ENCODE results near the gene NCK1. TPM values are rescaled to one million over a fixed set of nuclear protein-coding genes. Genes with fewer than 3 reads are reported as not detected.

NCK1 gene
- total and polyA plus RNA-seq, 2 donors (not counting 1 experiment from before 2014, with no cell fraction given): 59.5 to 62.7 TPM

DNA sequence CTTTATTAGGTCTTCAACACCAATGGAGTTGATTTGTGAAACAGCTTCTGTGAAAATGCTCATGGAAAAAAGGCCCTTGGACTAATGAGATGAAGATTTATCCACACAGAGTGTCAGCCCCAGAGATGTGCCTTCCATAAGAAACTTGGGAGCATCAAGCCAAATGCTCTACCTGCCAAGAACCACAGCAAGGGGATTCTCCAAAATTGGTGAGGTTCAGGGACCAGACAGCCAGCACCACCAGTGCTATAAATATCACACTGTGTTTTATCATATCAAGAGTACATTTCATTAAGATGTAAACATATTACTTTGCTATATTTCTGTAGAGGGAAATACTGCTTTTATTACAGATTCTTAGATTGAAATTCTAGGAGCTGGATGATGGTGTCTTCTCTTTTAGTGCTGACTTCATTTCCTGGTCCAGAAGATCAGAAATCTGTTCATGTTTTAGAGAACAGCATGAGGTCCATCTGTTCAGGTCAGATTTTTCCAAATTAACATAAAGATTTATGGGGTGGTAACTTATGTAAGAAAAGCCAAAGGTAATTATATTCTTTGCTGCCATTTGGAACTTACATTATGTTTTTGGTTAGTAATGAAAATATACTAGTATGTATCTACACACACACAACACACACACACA lies 25.4 kb upstream of the NCK1 start:
- Histone ChIP-seq H3K9me3 (ENCODE audit: control insufficient read depth, insufficient read depth, low read depth, low read length) (no peaks in the 10 kb centered on the region), H3K4me1 (ENCODE audit: control insufficient read depth, extremely low read depth, insufficient read depth, low read length) (peaks cover 15% of the 10 kb centered on the region), H3K79me2 (ENCODE audit: control insufficient read depth, insufficient read depth, low read length) (no peaks in the 10 kb centered on the region), H4K20me1 (ENCODE audit: control insufficient read depth, extremely low read depth, insufficient read depth, low read length) (no peaks in the 10 kb centered on the region), H3K9ac (ENCODE audit: insufficient read depth, low read length) (no peak overlapping the region), H2AFZ (ENCODE audit: low read length) (no peak overlapping the region), H3K27me3 (ENCODE audit: control insufficient read depth, insufficient read depth, low read length) (no peaks in the 10 kb centered on the region), H3K36me3 (ENCODE audit: control insufficient read depth, insufficient read depth, low read length) (no peaks in the 10 kb centered on the region), H3K27ac (ENCODE audit: insufficient read depth, low read length) (peak overlapping the region; percentile 10), H3K4me2 (ENCODE audit: extremely low read depth, insufficient read depth, low read length) (no peak overlapping the region), H3K4me3 (replicated peaks in 1 of 4; ENCODE audit: control extremely low read depth in 1 of 4, insufficient read depth in 1 of 4, low read depth in 3 of 4, low read length in 4 of 4) (no peak overlapping the region)
- TF ChIP-seq, protein P1, sequence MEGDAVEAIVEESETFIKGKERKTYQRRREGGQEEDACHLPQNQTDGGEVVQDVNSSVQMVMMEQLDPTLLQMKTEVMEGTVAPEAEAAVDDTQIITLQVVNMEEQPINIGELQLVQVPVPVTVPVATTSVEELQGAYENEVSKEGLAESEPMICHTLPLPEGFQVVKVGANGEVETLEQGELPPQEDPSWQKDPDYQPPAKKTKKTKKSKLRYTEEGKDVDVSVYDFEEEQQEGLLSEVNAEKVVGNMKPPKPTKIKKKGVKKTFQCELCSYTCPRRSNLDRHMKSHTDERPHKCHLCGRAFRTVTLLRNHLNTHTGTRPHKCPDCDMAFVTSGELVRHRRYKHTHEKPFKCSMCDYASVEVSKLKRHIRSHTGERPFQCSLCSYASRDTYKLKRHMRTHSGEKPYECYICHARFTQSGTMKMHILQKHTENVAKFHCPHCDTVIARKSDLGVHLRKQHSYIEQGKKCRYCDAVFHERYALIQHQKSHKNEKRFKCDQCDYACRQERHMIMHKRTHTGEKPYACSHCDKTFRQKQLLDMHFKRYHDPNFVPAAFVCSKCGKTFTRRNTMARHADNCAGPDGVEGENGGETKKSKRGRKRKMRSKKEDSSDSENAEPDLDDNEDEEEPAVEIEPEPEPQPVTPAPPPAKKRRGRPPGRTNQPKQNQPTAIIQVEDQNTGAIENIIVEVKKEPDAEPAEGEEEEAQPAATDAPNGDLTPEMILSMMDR (conservative IDR thresholded peaks at IDR 0.05 in 1 of 2, IDR thresholded peaks at IDR 0.05 in 1 of 2; ENCODE audit: low read depth in 1 of 2, low read length in 2 of 2): no peak
- no peak for TF ChIP-seq EZH2 (IDR thresholded peaks at IDR 0.05; ENCODE audit: low read length, missing control alignments)
- no peak for DNase-seq (ENCODE audit: low read depth in 2 of 2)

- H3K9ac ChIP-seq (ENCODE audit: insufficient read depth, low read length): no peak overlapping the region
- TF ChIP-seq EZH2 (IDR thresholded peaks at IDR 0.05; ENCODE audit: low read length, missing control alignments): no peak
- TF ChIP-seq, protein P1 (conservative IDR thresholded peaks at IDR 0.05 in 1 of 2, IDR thresholded peaks at IDR 0.05 in 1 of 2; ENCODE audit: low read depth in 1 of 2, low read length in 2 of 2): no peak
These were observed 23.1 kb upstream of the NCK1 start for GRCh38 chr3:136838641-136839555.

GRCh38 chr3:136839556-136839931 lies 22.5 kb upstream of the NCK1 start:
- Histone ChIP-seq H4K20me1 (ENCODE audit: control insufficient read depth, extremely low read depth, insufficient read depth, low read length) (no peaks in the 10 kb centered on the region), H3K79me2 (ENCODE audit: control insufficient read depth, insufficient read depth, low read length) (no peaks in the 10 kb centered on the region), H3K36me3 (ENCODE audit: control insufficient read depth, insufficient read depth, low read length) (no peaks in the 10 kb centered on the region), H3K27me3 (ENCODE audit: control insufficient read depth, insufficient read depth, low read length) (no peaks in the 10 kb centered on the region), H3K4me2 (ENCODE audit: extremely low read depth, insufficient read depth, low read length) (no peak overlapping the region), H2AFZ (ENCODE audit: low read length) (no peak overlapping the region), H3K9ac (ENCODE audit: insufficient read depth, low read length) (no peak overlapping the region), H3K27ac (ENCODE audit: insufficient read depth, low read length) (no peak overlapping the region), H3K9me3 (ENCODE audit: control insufficient read depth, insufficient read depth, low read depth, low read length) (no peaks in the 10 kb centered on the region), H3K4me3 (replicated peaks in 1 of 4; ENCODE audit: control extremely low read depth in 1 of 4, insufficient read depth in 1 of 4, low read depth in 3 of 4, low read length in 4 of 4) (no peak overlapping the region), H3K4me1 (ENCODE audit: control insufficient read depth, extremely low read depth, insufficient read depth, low read length) (peaks cover 15% of the 10 kb centered on the region)
- no peak for DNase-seq (ENCODE audit: low read depth in 2 of 2)
- no peak for TF ChIP-seq EZH2 (IDR thresholded peaks at IDR 0.05; ENCODE audit: low read length, missing control alignments)
- TF ChIP-seq, protein P1 (conservative IDR thresholded peaks at IDR 0.05 in 1 of 2, IDR thresholded peaks at IDR 0.05 in 1 of 2; ENCODE audit: low read depth in 1 of 2, low read length in 2 of 2): no peak

More at GRCh38 chr3:136838641-136839555, 23.1 kb upstream of the NCK1 start:
- Histone ChIP-seq H3K36me3 (ENCODE audit: control insufficient read depth, insufficient read depth, low read length) (no peaks in the 10 kb centered on the region), H3K4me1 (ENCODE audit: control insufficient read depth, extremely low read depth, insufficient read depth, low read length) (peaks cover 15% of the 10 kb centered on the region), H3K27me3 (ENCODE audit: control insufficient read depth, insufficient read depth, low read length) (no peaks in the 10 kb centered on the region), H2AFZ (ENCODE audit: low read length) (no peak overlapping the region), H3K4me2 (ENCODE audit: extremely low read depth, insufficient read depth, low read length) (no peak overlapping the region), H3K79me2 (ENCODE audit: control insufficient read depth, insufficient read depth, low read length) (no peaks in the 10 kb centered on the region), H4K20me1 (ENCODE audit: control insufficient read depth, extremely low read depth, insufficient read depth, low read length) (no peaks in the 10 kb centered on the region), H3K4me3 (replicated peaks in 1 of 4; ENCODE audit: control extremely low read depth in 1 of 4, insufficient read depth in 1 of 4, low read depth in 3 of 4, low read length in 4 of 4) (no peak overlapping the region), H3K9me3 (ENCODE audit: control insufficient read depth, insufficient read depth, low read depth, low read length) (no peaks in the 10 kb centered on the region), H3K27ac (ENCODE audit: insufficient read depth, low read length) (no peak overlapping the region)
- DNase-seq (ENCODE audit: low read depth in 2 of 2): peak; percentile 35 to 77

All from fibroblast of lung (primary cell).